Ishikawa (cell line): Measurements from ENCODE around the gene SLC6A13.

Experiments used
- CEBPB ChIP-seq: IDR thresholded peaks from 2 replicates; pipeline ENCODE4 v1.6.1; 2012
- EGR1 ChIP-seq: IDR thresholded peaks from 2 replicates; pipeline ENCODE4 v1.6.1; 2012
- EP300 ChIP-seq: IDR thresholded peaks from 2 replicates; pipeline ENCODE4 v1.6.1; 2012; ENCODE audit warnings: borderline replicate concordance
- MAX ChIP-seq: IDR thresholded peaks from 2 replicates; pipeline ENCODE4 v1.6.1; 2012
- NFIC ChIP-seq: IDR thresholded peaks from 2 replicates; pipeline ENCODE4 v1.6.1; 2012
- RAD21 ChIP-seq: IDR thresholded peaks from 2 replicates; pipeline ENCODE4 v1.6.1; 2012; ENCODE audit warnings: low read depth
- REST ChIP-seq: IDR thresholded peaks from 2 replicates; pipeline ENCODE4 v1.6.1; 2012; ENCODE audit warnings: low read depth, mild to moderate bottlenecking
- TEAD4 ChIP-seq: IDR thresholded peaks from 2 replicates; pipeline ENCODE4 v1.6.1; 2012
- YY1 ChIP-seq: IDR thresholded peaks from 2 replicates; pipeline ENCODE4 v1.6.1; 2012; ENCODE audit warnings: low read depth

- TF ChIP-seq CEBPB (no peak), RAD21 (no peak), TEAD4 (no peak), EGR1 (no peak), REST (no peak), EP300 (no peak), MAX (no peak), YY1 (no peak), NFIC (no peak)
These were observed 29.7 kb downstream of the SLC6A13 start for GRCh38 chr12:232731-233614.
